ENCODE data around the gene CACNA1A. TPM values are rescaled to one million over a fixed set of nuclear protein-coding genes. Genes with fewer than 3 reads are reported as not detected.
"Not testable (repeated sequence)": the region's sequence is repeated elsewhere in the genome, so short reads cannot be mapped to it uniquely, and the experiment has no call there.

CACNA1A gene
- total and polyA plus RNA-seq, 5 donors: 0.65 to 1.3 (median 0.88) TPM

DNA sequence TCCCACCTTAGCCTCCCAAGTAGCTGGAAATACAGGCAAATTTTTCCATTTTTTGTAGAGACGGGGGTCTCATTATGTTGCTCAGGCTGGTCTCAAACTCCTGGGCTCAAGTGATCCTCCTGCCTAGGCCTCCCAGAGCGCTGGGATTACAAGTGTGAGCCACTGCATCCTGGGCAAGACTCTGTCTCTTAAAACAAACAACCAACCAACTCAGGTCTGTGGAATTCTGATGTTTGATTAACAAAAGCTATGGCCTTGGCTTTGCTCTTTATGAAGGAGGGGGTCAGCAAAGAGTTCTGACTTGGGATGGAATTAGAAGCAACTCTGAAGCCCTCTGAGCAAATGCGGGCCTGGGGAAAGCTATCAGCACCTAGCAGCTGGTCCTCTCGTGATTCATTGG, 238.4 kb downstream of the CACNA1A start:
- intact Hi-C loops (cut with DNase I): loop anchor here in 2 of 4 donors (10.0 kb wide), 2 partner anchors 73 to 293 kb away; no protein-coding TSS in a partner anchor
- Histone ChIP-seq H3K27ac (ENCODE audit: low read length) (no peak overlapping the region), H3K27me3 (ENCODE audit: control insufficient read depth, insufficient read depth) (no peaks in the 10 kb centered on the region), H3K4me3 (ENCODE audit: low read length) (no peak overlapping the region), H3K9me3 (ENCODE audit: control insufficient read depth, low read length) (no peaks in the 10 kb centered on the region), H3K4me1 (ENCODE audit: control insufficient read depth, insufficient read depth, low read length) (no peaks in the 10 kb centered on the region)
- DNase-seq (no peak), ATAC-seq (no peak)
- 71% methylated on average over 4 of the region's 4 CpGs for WGBS

DNA sequence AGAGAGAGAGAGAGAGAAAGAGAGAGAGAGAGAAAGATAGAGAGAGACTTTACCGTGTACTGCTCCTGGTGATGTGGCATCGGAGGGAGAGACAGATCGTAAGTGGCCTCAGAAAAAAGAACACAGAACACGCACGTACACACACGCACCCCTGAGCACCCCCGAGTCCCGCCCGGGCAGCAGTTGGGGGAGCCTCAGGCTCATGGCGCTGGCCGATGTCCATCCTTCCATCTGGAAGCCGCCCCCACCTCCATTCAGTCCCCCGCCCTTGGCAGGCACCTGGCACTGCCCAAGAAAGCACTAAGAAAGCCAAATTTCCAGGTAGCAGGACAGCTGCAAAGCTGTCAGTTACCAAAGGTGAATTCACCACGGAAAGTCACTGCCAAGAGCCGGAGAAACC, 239.1 kb downstream of the CACNA1A start:
- intact Hi-C loops (cut with DNase I): loop anchor here in 2 of 4 donors (10.0 kb wide), 2 partner anchors 72 to 292 kb away; no protein-coding TSS in a partner anchor
- DNase-seq: no peak
- no peak overlapping the region for H3K27ac ChIP-seq (ENCODE audit: low read length)
- H3K4me1 ChIP-seq (ENCODE audit: control insufficient read depth, insufficient read depth, low read length): no peaks in the 10 kb centered on the region
- no peaks in the 10 kb centered on the region for H3K9me3 ChIP-seq (ENCODE audit: control insufficient read depth, low read length)
- ATAC-seq: no peak
- no peaks in the 10 kb centered on the region for H3K27me3 ChIP-seq (ENCODE audit: control insufficient read depth, insufficient read depth)
- WGBS: 86% methylated on average over 15 of the region's 15 CpGs
- H3K4me3 ChIP-seq (ENCODE audit: low read length): no peak overlapping the region

DNA sequence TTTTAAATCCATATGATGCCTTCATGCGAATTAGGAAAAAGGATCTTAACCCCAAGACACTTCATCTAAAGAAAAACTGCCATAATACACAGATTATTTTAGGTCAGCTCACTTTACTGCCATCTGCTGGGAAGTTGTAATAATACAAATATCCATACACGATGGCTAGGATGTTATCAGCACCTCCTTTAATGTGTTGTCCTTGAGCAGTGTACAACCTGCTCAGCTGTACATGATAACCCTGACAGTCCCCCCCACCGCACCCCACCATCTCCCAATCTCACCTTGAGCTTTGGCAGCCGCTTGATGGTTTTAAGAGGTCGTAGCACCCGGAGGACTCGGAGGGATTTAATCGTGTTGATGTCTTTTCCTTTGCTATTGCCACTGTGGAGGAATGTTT, 243.8 kb downstream of the CACNA1A start:
- Histone ChIP-seq H3K27ac (ENCODE audit: low read length) (no peak overlapping the region), H3K9me3 (ENCODE audit: control insufficient read depth, low read length) (no peaks in the 10 kb centered on the region), H3K27me3 (ENCODE audit: control insufficient read depth, insufficient read depth) (no peaks in the 10 kb centered on the region), H3K4me3 (ENCODE audit: low read length) (no peak overlapping the region), H3K4me1 (ENCODE audit: control insufficient read depth, insufficient read depth, low read length) (no peaks in the 10 kb centered on the region)
- DNase-seq: no peak
- intact Hi-C loops (cut with DNase I): loop anchor here in 2 of 4 donors (5.0 to 10.0 kb wide), 4 partner anchors 68 to 288 kb away; no protein-coding TSS in a partner anchor
- peak; percentile 67 to 75 for ATAC-seq
- WGBS: 50% methylated on average over 8 of the region's 8 CpGs

DNA sequence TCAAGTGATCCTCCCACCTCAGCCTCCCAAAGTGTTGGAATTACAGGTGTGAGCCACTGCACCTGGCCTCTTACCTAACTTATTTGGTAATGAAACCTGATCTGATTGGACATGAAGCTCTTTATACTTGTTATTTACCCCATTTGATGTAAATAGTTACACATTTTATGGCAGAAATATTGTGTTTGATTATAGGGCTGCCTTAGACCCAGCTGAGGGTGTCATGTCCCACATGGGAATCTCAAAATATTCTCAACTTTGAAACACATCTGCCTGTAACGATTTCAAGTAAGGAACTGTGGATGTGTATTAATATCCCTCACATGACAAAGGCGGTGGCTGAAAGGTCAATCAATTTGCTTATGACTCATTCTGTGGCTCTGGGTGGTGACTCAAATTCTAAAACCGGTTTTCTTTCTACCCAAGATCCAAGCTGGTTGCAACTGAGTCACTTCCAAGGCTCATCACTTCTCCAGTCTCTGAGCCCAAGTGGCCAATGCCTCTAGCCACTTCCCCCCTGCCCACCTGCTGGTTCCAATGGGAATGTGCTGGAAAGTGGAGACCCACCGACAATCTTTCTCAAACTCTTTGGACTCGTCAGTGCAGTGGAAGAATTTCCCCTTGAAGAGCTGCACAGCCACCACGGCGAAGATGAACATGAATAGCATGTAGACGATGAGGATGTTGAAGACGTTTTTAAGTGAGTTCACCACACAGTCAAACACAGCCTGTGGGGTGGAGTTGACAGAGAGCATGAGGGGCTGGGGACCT, 245.2 kb downstream of the CACNA1A start:
- Histone ChIP-seq H3K9me3 (ENCODE audit: control insufficient read depth, low read length) (no peaks in the 10 kb centered on the region), H3K4me1 (ENCODE audit: control insufficient read depth, insufficient read depth, low read length) (no peaks in the 10 kb centered on the region), H3K4me3 (ENCODE audit: low read length) (no peak overlapping the region), H3K27me3 (ENCODE audit: control insufficient read depth, insufficient read depth) (no peaks in the 10 kb centered on the region), H3K27ac (ENCODE audit: low read length) (no peak overlapping the region)
- intact Hi-C loops (cut with DNase I): loop anchor here in 2 of 4 donors (5.0 to 10.0 kb wide), 4 partner anchors 66 to 286 kb away; no protein-coding TSS in a partner anchor
- peak in 1 of 2 donors; percentile 38 for ATAC-seq
- no peak for DNase-seq
- WGBS: 71% methylated on average over 9 of the region's 9 CpGs

DNA sequence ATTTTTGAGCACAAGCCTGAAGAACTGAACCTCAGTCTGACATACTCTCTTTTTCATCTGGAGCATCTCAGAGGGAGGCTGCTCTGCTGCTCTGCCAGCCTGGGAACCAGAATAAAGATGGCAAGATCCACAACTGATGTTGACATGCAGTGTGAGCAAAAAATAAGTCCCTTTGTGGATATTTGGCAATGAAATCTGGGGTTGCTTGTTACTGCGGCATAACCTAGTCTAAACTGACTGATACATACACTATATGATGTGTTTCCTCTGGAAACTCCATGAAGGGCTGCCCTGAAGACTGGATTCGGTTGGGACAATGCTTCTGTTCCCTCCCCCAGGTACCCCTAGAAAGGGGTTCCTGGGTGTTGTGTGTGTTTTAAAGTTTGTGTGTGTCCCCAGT, 249.4 kb downstream of the CACNA1A start:
- intact Hi-C loops (cut with DNase I): no loop called here
- 95% methylated on average over 2 of the region's 2 CpGs for WGBS

DNA sequence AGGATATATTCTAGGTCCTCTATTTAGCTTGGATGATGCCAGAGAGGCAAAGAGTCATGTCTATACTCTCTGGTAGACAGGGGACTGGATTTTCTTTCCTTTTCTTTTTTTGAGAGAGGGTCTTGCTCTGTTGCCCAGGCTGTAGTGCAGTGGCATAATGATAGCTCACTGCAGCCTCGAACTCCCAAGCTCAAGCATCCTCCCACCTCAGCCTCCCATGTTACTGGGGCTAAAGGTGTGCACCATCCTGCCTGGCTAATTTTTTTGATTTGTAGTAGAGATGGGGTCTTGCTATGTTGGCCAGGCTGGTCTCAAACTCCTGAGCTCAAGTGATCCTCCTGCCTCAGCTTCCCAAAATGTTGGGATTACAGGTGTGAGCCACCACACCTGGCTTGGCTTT, 249.9 kb downstream of the CACNA1A start:
- ATAC-seq; H3K4me1 ChIP-seq (ENCODE audit: control insufficient read depth, insufficient read depth, low read length); H3K4me3 ChIP-seq (ENCODE audit: low read length); H3K27me3 ChIP-seq (ENCODE audit: control insufficient read depth, insufficient read depth); intact Hi-C loops (cut with DNase I); H3K27ac ChIP-seq (ENCODE audit: low read length); H3K9me3 ChIP-seq (ENCODE audit: control insufficient read depth, low read length); DNase-seq: not testable (repeated sequence)
- WGBS: 95% methylated on average over 1 of the region's 1 CpG

More for the DNA sequence above, 249.4 kb downstream of the CACNA1A start:
- Histone ChIP-seq H3K9me3 (ENCODE audit: control insufficient read depth, low read length) (no peaks in the 10 kb centered on the region), H3K4me3 (ENCODE audit: low read length) (no peak overlapping the region), H3K27me3 (ENCODE audit: control insufficient read depth, insufficient read depth) (no peaks in the 10 kb centered on the region), H3K27ac (ENCODE audit: low read length) (no peak overlapping the region), H3K4me1 (ENCODE audit: control insufficient read depth, insufficient read depth, low read length) (no peaks in the 10 kb centered on the region)
- DNase-seq: no peak
- ATAC-seq: no peak

DNA sequence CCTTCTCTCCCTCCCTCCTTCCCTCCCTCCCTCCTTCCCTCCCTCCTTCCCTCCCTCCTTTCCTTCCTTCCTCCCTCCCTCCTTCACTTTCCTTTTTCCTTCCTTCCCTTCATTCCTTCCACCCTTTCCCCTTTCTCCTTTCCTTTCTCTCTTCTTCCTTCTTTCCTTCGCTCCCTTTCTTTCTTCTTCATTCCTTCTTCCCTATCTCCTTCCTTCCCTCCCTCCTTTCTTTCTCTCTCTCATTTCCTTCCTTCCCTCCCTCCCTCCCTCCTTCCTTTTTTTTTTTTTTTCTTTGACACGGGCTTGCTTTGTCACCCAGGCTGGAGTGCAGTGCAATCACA, 250.6 kb downstream of the CACNA1A start:
- ATAC-seq (no peak), DNase-seq (no peak)
- H3K27me3 ChIP-seq (ENCODE audit: control insufficient read depth, insufficient read depth): no peaks in the 10 kb centered on the region
- no peak overlapping the region for H3K27ac ChIP-seq (ENCODE audit: low read length)
- intact Hi-C loops (cut with DNase I): no loop called here
- no peaks in the 10 kb centered on the region for H3K4me1 ChIP-seq (ENCODE audit: control insufficient read depth, insufficient read depth, low read length)
- no peaks in the 10 kb centered on the region for H3K9me3 ChIP-seq (ENCODE audit: control insufficient read depth, low read length)
- 71% methylated on average over 2 of the region's 2 CpGs for WGBS
- H3K4me3 ChIP-seq (ENCODE audit: low read length): no peak overlapping the region

DNA sequence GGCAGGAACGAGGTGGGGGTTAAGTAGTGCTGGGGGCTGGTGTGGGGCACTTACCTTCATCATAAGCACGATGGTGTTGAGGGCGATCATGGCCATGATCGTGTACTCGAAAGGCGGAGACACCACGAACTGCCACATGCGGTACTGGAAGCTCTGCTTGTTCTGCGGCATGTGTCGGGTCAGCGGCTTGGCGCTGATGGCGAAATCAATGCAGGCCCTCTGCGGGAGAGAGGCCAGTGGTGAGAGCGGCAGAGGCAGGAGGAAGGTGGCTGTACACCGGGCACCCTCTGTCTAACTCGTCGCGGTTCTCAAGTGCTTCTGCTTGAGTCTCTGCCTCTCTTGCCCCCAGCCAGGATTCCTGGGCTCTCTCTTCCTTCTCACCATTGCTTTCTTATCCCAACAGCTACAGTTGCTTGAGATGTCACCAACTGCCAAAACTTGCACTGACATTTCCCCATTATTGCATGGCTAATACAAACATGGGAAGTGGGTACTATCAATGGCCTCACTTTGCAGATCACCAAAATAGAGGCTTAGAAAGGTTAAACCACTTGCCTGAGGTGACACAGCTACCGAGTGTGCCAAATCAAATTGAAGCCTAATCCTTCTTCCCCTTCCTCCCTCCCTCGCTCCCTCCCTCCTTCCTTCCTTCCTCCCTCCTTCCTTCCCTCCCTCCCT, 251.1 kb downstream of the CACNA1A start:
- Histone ChIP-seq H3K9me3 (ENCODE audit: control insufficient read depth, low read length) (no peaks in the 10 kb centered on the region), H3K27ac (ENCODE audit: low read length) (no peak overlapping the region), H3K4me3 (ENCODE audit: low read length) (no peak overlapping the region), H3K4me1 (ENCODE audit: control insufficient read depth, insufficient read depth, low read length) (no peaks in the 10 kb centered on the region), H3K27me3 (ENCODE audit: control insufficient read depth, insufficient read depth) (no peaks in the 10 kb centered on the region)
- intact Hi-C loops (cut with DNase I): no loop called here
- 87% methylated on average over 21 of the region's 21 CpGs for WGBS
- DNase-seq: no peak
- ATAC-seq: no peak

DNA sequence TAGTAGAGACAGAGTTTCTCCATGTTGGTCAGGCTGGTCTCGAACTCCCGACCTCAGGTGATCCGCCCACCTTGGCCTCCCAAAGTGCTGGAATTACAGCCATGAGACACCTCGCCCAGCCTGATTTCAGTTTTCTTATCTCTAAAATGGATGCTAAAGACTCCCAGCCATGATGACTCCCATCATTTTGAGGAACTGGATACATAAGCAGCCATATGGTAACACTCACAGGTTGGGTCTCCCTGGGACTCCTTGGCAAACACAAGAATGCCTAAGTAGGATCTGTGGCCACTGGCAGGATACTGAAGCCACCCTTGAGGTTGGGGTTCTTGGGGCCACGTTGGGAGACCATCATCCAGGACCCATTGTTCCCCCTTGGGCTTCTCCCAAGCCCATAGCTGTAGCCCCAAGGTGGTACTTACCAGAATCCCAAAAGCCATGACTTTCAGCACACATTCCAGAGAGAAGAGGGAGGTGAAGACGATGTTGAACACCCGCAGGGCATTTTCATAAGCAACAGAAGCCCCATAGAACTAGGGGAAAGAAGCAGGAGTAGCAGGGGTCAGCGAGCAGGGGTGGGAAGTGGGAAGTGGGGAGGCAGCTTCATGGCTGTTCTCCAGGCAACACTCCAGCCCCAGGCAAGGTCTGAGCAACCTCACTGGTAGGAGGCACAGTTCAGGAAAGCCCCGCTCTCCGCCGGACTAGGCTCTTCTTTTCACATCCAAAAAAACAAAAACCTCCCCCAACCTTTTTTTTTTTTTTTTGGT, 253.5 kb downstream of the CACNA1A start:
- H3K27ac ChIP-seq (ENCODE audit: low read length): no peak overlapping the region
- no peak for ATAC-seq
- no peaks in the 10 kb centered on the region for H3K27me3 ChIP-seq (ENCODE audit: control insufficient read depth, insufficient read depth)
- H3K4me1 ChIP-seq (ENCODE audit: control insufficient read depth, insufficient read depth, low read length): no peaks in the 10 kb centered on the region
- no peak for DNase-seq
- no peaks in the 10 kb centered on the region for H3K9me3 ChIP-seq (ENCODE audit: control insufficient read depth, low read length)
- H3K4me3 ChIP-seq (ENCODE audit: low read length): no peak overlapping the region
- intact Hi-C loops (cut with DNase I): no loop called here
- 82% methylated on average over 11 of the region's 11 CpGs for WGBS

DNA sequence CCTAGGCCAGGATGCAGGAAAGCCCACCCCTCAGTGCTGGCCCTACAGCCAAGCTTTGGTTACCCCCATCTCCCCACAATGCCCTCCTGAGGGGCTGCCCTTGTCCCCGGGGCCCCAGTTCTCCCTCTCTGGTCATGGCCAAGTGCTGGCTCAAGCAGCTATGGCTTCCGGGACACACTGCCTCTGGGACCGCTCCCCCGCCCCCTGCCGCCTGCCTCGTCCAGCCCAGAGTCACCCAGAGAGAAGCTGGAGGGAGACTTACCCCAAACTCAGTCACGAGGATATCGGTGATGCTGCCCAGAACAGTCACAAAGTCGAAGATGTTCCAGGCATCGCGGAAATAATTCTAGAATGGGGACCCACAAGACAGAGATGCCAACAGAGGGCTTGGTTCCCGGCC, 261.4 kb downstream of the CACNA1A start:
- intact Hi-C loops (cut with DNase I): no loop called here
- DNase-seq: no peak
- Histone ChIP-seq H3K4me3 (ENCODE audit: low read length) (no peak overlapping the region), H3K27me3 (ENCODE audit: control insufficient read depth, insufficient read depth) (no peaks in the 10 kb centered on the region), H3K27ac (ENCODE audit: low read length) (no peak overlapping the region), H3K9me3 (ENCODE audit: control insufficient read depth, low read length) (no peaks in the 10 kb centered on the region), H3K4me1 (ENCODE audit: control insufficient read depth, insufficient read depth, low read length) (no peaks in the 10 kb centered on the region)
- no peak for ATAC-seq
- WGBS: 90% methylated on average over 12 of the region's 12 CpGs

Data from right cardiac atrium (tissue), 5 donors.